ENCODE results near the gene SLITRK6. TPM values are rescaled to one million over a fixed set of nuclear protein-coding genes. Genes with fewer than 3 reads are reported as not detected.
A peak's percentile ranks its signal among the peaks of the same experiment; 100 is the strongest.

SLITRK6 gene
- total and polyA plus RNA-seq, 8 donors, result 0.14 to 0.49 (median 0.23) TPM

GRCh38 chr13:85825454-85825853, 26.2 kb upstream of the SLITRK6 start:
- no peak for TF ChIP-seq CTCF (IDR thresholded peaks at IDR 0.05)
- intact Hi-C loops (cut with DNase I), result loop anchor here in 2 of 3 donors (10.0 kb wide), 2 partner anchors 911 to 931 kb away; no protein-coding TSS in a partner anchor
- Histone ChIP-seq H3K27ac (no peak overlapping the region), H3K27me3 (peaks cover 0 to 6% (median 0%) of the 10 kb centered on the region in 4 donors), H3K4me1 (no peaks in the 10 kb centered on the region), H3K9me3 (no peaks in the 10 kb centered on the region), H3K4me3 (no peak overlapping the region), H3K36me3 (no peaks in the 10 kb centered on the region)
- DNase-seq (no peak), ATAC-seq (no peak), FAIRE-seq (no peak)
- 67% methylated on average over 3 of the region's 3 CpGs for WGBS, 2 donors

GRCh38 chr13:85823832-85824231, 24.6 kb upstream of the SLITRK6 start:
- WGBS, 2 donors, result 69 to 80% methylated on average over 7 of the region's 7 CpGs
- intact Hi-C loops (cut with DNase I), result loop anchor here in 2 of 3 donors (10.0 kb wide), 2 partner anchors 909 to 929 kb away; no protein-coding TSS in a partner anchor
- H3K27ac ChIP-seq, result no peak overlapping the region

GRCh38 chr13:85819513-85819912, 20.3 kb upstream of the SLITRK6 start:
- WGBS, 2 donors, result 58 to 75% methylated on average over 2 of the region's 2 CpGs

More at GRCh38 chr13:85823832-85824231, 24.6 kb upstream of the SLITRK6 start:
- H3K9me3 ChIP-seq, result no peaks in the 10 kb centered on the region
- DNase-seq (no peak), FAIRE-seq (no peak), ATAC-seq (no peak)
- no peaks in the 10 kb centered on the region for H3K36me3 ChIP-seq
- peaks cover 0 to 5% (median 0%) of the 10 kb centered on the region in 4 donors for H3K27me3 ChIP-seq
- no peak for TF ChIP-seq CTCF (IDR thresholded peaks at IDR 0.05)
- no peak overlapping the region for H3K4me3 ChIP-seq
- H3K4me1 ChIP-seq, result no peaks in the 10 kb centered on the region

GRCh38 chr13:85816413-85816812, 17.2 kb upstream of the SLITRK6 start:
- no peak for TF ChIP-seq CTCF (IDR thresholded peaks at IDR 0.05)
- ATAC-seq (no peak), DNase-seq (no peak), FAIRE-seq (peak; percentile 86)
- Histone ChIP-seq H3K4me1 (no peaks in the 10 kb centered on the region), H3K27me3 (no peaks in the 10 kb centered on the region), H3K4me3 (no peak overlapping the region), H3K36me3 (no peaks in the 10 kb centered on the region), H3K9me3 (no peaks in the 10 kb centered on the region), H3K27ac (no peak overlapping the region)
- intact Hi-C loops (cut with DNase I), result no loop called here

More at GRCh38 chr13:85819513-85819912, 20.3 kb upstream of the SLITRK6 start:
- Histone ChIP-seq H3K4me3 (no peak overlapping the region), H3K4me1 (no peaks in the 10 kb centered on the region), H3K36me3 (no peaks in the 10 kb centered on the region), H3K9me3 (no peaks in the 10 kb centered on the region), H3K27me3 (no peaks in the 10 kb centered on the region), H3K27ac (no peak overlapping the region)
- DNase-seq, result no peak
- no peak for ATAC-seq
- intact Hi-C loops (cut with DNase I), result no loop called here
- no peak for TF ChIP-seq CTCF (IDR thresholded peaks at IDR 0.05)
- FAIRE-seq, result no peak

GRCh38 chr13:85812282-85812681, 13.1 kb upstream of the SLITRK6 start:
- FAIRE-seq, result no peak
- no peak overlapping the region for H3K27ac ChIP-seq
- H3K9me3 ChIP-seq, result no peaks in the 10 kb centered on the region
- H3K36me3 ChIP-seq, result no peaks in the 10 kb centered on the region
- no peaks in the 10 kb centered on the region for H3K27me3 ChIP-seq
- intact Hi-C loops (cut with DNase I), result no loop called here
- no peak for TF ChIP-seq CTCF (IDR thresholded peaks at IDR 0.05)
- WGBS, 2 donors, result 61 to 68% methylated on average over 1 of the region's 1 CpG
- no peak for ATAC-seq
- DNase-seq, result no peak
- H3K4me3 ChIP-seq, result no peak overlapping the region
- no peaks in the 10 kb centered on the region for H3K4me1 ChIP-seq
